ENCODE data around the gene FHIT.

Gene FHIT

DNA sequence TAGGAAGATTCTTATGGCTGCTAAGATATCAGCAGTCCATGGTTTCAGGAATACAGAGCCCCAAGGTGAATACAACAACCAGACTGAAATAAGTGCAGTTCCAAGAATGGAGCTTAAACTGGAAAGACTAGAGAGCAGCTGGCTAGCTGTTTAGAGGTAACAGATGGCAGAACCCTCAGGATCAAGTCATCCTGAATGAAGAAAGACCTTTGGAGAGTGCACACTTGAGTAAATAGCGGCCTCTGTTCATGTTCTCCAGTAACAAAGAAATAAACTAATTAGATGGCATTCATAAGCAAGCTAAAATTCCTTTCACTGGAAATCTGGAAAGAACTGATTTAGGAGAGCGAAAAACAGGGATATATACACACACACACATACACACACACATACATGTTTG is 968.4 kb downstream of the FHIT start:
- DNase-seq (ENCODE audit: low read depth in 2 of 2), result no peak

DNA sequence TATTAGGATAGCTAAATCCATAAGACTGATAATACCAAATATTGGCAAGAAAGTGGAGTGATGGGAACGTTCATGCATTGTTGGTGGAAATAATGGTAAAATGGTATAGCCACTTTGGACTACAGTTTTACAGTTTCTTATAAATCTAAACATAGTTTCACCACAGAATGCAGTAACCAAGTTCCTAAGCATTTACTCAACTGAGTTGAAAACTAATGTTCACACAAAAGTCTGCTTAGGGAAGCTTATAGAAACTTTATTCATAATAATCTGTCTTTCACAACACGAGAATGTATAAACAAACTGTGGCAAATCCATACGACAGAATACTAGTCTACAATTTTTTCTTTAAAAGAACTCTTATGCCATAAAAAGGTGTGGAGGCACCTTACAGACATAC is 969.3 kb downstream of the FHIT start:
- DNase-seq (ENCODE audit: low read depth in 2 of 2), result no peak

DNA sequence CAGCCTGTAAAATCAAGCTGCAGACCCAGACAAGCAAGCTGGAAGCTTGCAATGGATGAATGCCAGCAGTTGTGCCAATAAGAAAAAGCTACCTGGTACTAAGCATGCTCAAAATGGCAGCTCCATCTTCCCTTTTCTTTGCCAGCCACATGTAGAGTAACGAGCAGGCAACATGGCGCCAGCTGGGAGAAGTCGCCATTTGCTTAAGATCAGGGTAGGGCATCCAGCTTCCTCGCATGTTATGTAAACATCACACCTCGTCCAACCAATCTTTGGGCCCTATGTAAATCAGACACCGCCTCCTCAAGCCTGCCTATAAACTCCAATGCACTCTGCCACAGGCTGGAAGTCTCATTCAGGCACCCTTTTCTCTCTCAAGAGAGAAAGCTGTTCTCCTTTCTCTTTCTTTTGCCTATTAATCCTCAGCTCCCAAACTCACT is 973.9 kb downstream of the FHIT start:
- no peak for DNase-seq (ENCODE audit: low read depth in 2 of 2)

DNA sequence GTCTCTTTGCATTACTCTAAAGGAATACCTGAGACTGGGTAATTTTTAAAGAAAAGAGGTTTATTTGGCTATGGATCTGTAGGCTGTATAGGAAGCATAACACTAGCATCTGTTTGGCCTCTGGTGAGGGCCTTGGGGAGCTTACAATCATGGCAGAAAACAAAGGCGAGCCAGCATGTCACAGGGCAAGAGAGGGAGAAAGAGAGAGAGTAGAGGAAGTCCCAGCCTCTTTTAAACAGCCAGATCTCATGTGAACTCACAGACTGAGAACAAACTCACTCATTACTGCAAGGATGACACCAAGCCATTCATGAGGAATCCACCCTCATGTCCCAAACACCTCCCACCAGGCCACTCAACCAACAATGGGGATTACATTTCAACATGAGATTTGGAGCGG is 974.6 kb downstream of the FHIT start:
- DNase-seq (ENCODE audit: low read depth in 2 of 2), result no peak

DNA sequence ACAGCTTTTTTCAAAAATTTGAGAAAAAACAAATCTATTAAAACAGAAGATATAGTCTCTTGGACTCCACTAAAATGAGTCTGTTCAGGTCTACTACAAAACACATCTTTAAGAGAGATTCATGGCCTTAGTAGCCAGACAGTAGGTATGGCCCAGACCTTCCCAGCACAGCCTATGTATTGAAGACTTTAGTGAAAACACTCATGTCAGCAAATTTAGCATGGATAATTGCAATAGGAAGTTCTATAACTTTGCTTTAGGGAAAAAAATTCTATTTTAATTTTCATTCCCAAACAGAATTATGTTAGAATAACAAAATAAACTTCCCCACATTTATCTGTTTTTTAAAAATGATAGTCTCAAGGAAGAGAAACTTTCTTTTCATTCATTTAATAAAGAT is 976.6 kb downstream of the FHIT start:
- DNase-seq (ENCODE audit: low read depth in 2 of 2), result no peak

DNA sequence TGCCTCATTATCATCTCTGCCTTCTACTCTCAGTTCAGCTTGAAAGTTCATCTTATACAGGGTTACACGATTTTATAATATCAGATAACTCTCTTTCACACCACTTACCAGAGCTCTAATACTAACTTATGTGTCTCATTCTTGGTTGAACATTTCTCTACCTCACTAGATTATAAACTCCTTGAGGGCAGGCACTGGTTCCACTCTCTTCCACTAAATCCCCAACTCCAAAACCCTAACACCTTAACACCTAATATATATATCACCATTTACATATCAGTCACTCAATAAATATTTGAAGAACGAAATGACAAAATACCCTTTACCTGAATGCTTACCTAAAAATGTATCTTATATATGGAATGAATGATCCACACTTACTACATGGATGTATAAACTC is 977.2 kb downstream of the FHIT start:
- DNase-seq (ENCODE audit: low read depth in 2 of 2), result no peak

DNA sequence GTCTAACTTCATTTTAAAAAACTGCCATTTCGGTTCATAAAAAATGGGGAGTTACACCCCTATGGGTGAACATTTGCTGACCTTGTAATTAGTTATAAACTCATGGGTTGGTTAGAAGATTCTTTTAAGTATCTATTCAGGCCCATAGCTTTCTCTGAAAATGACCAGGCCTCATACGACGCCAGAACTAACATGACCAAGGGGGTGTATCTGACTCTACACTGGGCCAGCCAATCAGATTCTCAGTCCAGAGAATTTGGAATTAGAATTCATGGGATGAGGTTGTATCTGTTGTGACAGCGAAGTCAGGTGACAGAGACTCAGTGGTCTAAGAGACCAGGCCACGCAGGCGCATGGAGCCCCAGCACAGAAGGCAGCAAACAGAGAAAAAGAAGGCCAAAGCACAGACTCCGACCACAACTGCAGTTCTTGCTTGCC is 981.4 kb downstream of the FHIT start:
- DNase-seq (ENCODE audit: low read depth in 2 of 2), result no peak

DNA sequence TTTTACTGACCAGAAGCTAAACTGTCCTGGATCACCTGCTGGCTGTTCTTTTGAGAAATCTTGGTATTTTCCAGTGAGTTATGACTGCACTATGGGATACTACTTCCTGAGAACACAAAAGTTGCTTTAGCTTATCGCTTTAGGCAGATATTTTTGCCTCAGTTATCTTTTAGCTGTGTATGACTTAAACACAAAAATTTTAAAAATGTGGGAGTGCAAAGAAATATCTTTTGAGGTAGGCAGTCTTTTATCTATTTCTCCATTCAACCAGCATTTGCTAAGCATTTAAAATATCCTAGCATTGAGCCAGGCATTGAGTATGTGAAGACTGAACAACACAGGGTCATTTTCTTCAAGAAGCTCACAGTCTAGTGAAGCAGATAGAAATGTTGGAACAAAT is 981.9 kb downstream of the FHIT start:
- DNase-seq (ENCODE audit: low read depth in 2 of 2), result no peak

DNA sequence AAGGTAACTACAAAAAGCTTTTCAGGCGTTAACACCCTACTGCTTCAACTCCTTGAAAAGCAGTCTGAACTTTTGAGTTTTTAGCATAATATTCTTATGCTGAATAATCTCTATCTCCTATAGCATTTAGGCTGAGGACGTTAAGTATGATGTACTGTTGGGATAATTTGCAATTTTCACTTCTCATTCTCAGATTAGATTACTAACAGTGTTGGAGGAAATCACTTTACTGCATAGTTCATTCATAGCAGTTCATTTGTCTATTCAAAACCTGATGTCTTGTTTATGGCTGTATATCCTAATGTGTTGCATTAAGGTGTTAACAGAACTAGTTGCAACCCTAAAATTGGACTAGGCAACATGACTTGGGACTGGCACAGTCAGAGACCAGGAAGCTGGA is 983.1 kb downstream of the FHIT start:
- DNase-seq (ENCODE audit: low read depth in 2 of 2), result no peak

DNA sequence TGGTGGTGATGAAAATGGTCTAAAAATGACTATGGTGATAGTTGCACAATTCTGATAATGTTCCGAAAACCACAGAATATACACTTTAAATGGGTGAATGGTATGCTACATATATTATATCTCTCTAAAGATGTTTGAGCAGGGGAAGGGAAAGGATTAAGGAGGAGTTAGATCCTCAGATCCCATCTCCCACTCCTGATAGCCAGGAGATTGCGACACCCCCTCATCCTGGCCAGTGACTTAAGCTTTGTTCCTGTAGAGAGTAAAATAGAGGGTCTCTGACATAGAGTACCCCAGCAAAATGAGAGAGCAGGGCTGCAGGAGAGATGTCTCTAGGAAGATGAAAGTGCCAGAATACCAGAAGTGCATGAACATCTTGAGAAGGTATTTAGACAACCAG is 984.8 kb downstream of the FHIT start:
- DNase-seq (ENCODE audit: low read depth in 2 of 2), result no peak

DNA sequence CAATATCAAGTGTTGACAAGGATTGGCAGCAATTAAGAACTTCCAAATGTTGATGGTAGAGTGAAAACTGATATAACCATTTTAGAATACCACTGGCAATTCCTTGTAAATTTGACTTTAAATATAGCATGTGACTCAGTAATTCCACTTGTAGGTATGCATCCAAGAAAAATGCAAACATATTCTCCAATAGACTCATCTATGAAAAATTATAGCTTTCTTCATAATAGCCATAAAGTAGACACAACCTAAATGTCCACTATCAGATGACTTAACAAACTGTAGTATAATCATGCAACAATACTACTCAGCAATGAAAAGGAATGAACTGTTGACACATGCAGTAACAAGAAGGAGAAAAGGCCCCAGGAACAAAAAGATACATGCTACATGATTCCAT is 988.1 kb downstream of the FHIT start:
- no peak for DNase-seq (ENCODE audit: low read depth in 2 of 2)

DNA sequence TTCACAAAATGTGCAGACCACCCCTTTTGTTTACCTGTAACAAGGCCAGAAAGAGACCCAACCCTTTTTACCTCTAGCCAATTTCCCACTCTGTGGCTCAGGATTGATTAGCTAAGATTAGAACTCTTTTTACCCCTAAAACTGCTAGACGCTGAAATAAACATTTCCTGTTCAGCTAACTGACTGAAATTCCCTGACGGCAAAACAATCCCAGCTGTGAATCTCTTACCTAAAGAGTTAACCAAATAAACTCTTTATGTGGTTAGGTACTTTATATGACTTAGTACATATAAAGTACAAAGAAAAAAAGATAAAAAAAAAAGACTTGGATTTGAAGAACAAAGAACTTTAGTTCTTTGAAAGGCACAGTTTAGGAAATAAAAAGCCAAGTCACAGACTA is 988.7 kb downstream of the FHIT start:
- no peak for DNase-seq (ENCODE audit: low read depth in 2 of 2)

DNA sequence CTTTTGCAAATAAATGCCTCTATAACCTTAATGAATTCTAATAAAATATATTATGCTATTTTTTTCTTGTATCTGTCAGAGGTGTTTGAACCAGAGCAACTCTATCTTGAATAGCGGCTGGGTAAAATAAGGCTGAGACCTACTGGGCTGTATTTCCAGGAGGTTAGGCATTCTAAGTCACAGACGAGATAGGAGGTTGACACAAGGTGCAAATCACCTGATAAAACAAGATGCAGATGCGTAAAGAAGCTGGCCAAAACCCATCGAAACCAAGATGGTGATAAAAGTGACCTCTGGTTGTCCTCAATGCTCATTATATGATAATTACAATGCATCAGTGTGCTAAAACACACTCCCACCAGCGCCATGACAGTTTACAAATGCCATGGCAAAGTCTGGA is 990.7 kb downstream of the FHIT start:
- no peak for DNase-seq (ENCODE audit: low read depth in 2 of 2)

DNA sequence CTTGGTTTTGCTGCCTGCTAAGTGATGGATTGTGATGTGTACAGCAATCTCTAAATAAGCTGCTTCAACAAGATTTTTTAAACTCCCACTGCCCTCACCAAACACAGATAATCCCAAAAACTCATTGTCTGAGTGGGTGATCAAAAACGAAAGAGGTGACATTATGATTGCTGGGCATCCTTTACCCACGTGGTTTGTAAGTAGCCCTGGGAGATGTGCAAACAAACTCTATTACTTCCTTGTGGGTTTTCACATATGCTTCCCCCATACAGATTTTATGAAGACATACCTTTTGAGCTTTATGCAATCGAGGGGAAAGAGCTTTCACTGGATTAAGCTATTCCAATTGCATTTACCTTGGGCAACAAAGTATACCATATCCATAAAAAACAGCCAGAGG is 1000.4 kb downstream of the FHIT start:
- DNase-seq (ENCODE audit: low read depth in 2 of 2), result no peak

DNA sequence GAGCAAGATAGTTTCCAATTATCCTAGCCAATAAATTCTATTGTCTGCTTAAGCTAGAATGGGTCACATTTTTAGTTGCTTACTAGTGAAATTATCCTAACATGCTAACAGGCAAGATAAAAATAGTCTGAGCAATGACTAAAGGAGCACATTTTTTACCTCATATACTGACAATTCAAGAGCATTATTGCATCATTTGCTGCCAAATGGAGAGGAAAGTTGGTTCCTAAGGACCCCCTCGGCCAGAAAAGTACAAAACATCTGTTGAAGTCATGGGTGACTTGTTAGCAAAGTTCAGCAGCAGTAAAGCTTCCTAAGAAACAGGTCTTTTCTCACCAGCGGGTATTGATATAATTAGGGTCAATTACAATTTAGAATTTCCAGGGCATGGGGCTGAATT is 1001.0 kb downstream of the FHIT start:
- DNase-seq (ENCODE audit: low read depth in 2 of 2), result no peak

DNA sequence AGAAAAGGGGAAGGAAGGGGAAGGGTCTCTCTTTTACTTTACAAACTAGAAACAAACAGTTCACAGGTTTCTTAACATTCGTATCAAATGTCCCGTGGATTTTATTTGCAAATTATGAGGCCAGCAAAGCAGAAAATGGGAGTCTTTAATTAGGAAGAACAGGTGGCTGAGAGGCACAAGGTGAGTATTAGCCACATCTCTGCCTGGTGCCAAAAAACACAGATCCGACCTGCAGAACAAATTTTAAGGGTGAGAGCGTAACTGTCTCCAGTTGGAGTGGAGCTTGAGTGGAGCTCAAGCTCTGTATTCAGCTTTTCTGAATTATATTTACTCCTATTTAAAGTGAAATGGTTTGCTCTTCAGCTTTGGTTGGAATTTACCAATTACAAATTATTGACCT is 1004.9 kb downstream of the FHIT start:
- no peak for DNase-seq (ENCODE audit: low read depth in 2 of 2)

DNA sequence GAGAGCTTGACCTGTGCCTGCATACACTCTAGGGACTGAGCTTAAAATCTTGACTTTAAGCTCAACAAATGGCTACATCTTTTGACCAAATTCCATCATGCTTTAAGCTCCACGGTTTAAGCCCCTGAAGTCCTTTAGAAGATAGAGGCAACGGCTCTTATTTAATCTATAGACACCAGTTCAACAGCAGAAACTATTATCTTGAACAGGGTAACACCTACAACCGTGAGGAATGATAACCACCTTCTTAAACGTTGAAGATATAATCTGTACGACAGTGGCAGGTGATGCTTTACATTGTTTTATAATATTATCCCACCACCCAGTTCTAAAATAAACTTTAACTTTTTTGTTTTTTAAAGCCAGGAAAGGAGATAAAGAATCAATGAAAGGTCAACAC is 1007.8 kb downstream of the FHIT start:
- DNase-seq (ENCODE audit: low read depth in 2 of 2), result no peak

DNA sequence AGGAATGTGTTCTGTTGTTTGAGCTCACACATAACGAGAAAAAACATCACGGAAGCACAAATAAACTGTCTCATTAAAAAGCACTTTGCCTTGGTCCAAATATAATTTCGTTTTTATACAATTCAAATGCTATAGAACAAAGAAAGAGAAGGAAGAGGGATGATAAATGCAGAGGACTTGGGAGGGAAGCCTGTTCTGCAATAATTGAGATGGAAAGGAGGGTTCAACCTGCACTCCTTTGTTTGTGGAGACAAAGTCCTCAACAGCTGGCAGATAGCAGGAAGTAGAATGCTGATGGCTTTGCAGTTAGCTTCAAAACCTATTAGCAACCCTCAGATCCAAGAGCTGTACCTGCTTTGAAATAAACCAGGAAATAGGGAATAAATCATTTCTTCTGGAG is 1010.8 kb downstream of the FHIT start:
- DNase-seq (ENCODE audit: low read depth in 2 of 2), result no peak

DNA sequence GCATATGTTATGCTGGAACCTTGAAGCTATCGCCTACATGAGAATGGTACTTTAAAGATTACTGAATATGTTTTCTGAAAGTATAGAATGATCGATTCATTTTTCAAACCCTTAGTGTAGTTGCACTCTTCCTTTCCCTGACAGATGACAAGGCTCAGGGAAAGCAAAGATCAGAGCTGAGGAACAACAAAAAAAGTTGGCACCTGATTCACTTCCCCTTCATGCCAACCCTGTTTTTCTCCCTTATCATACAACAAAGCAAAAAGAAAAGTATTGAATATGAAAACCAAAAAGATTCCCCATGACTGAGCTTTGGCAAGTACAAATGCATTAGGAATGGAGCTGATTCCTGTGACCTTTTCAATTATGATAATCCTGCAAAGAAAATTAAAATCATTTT is 1012.7 kb downstream of the FHIT start:
- DNase-seq (ENCODE audit: low read depth in 2 of 2), result no peak

DNA sequence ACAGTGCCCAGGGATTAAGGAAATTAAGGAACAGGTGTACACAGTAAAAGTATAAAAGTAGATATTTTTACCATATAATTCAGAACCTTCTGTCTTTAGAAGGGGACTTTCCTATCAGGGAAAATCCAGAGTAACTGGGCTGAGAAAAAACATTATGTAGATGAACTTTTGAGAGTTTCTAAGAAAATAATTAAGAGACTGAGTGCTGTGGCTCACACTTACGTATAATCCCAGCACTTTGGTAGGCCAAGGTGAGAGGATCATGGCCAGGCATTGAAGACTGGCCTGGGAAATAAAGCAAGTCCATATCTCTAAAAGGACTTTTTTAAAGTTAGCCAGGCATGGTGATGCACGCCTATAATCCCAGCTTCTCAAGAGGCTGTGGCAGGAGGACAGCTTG is 1021.8 kb downstream of the FHIT start:
- DNase-seq (ENCODE audit: low read depth in 2 of 2), result no peak

DNA sequence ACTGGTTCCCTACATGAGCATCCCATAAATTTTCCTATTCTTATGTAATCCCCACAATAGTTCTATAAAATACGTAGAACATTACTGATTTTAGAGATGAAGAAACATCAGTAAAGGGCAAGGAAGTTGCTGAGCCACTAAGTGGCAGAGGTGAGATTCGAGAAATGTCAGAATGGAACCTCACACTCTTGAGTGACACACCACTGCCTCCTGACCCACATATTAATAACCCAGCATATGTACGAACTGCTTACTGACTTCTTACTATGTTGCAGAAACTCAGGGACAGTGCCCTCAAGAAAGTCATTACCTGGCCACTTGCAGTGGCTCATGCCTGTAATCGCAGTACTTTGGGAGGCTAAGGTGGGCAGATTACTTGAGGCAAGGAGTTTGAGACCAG is 1022.4 kb downstream of the FHIT start:
- DNase-seq (ENCODE audit: low read depth in 2 of 2), result no peak

DNA sequence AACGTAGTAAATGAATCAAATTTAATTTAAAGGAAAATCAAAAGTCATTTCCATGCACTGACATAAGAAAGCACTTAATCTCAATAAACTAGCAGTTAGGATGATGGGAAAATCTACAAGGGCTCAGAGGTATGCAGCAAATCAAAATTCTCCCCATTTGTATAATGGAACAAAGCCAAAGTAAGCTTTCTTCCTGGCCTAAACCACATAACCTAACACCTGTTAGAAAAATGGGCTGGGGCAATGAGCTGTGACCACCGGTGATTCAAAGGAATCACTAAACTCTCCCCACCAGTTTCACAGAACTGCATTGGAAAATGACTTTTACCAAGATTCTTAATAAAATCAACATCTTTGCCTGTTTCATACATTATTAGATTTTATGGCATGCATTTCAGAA is 1024.3 kb downstream of the FHIT start:
- no peak for DNase-seq (ENCODE audit: low read depth in 2 of 2)

DNA sequence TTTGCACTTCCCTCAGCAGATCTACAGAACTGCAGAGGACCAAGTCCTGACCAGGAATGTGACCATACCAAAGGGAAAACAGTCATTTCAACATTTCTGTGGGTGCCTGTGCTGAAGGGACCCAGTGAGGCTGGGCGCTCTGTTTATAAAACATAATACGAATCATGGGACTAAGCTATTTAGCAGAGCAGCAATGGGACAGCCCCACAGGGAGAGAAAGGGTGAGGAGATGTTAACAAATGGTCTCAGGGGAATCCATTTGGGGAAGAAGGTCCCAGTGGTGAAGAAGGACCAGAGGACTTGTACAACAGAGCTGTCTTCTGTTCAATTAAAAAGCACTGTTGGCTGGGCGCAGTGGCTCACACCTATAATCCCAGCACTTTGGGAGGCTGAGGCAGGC is 1025.4 kb downstream of the FHIT start:
- DNase-seq (ENCODE audit: low read depth in 2 of 2), result no peak

DNA sequence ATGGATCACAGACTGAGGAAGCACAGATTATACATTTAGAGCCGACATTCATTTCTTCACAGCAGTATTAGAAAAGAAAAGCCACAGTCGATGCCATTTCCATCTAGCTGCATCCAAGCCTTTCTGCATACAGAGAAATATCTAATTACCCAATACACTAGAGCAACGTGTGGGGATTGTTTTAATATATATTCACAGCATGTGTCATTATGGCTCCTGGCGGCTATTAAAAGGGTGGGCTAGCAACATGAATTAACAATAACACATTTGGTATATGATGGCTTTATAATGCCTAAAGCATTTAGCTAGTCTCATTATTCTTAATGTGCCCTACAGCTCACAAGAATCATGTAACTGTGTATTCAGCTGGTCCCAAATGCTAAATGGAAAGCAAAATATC is 1030.5 kb downstream of the FHIT start:
- DNase-seq (ENCODE audit: low read depth in 2 of 2), result no peak

DNA sequence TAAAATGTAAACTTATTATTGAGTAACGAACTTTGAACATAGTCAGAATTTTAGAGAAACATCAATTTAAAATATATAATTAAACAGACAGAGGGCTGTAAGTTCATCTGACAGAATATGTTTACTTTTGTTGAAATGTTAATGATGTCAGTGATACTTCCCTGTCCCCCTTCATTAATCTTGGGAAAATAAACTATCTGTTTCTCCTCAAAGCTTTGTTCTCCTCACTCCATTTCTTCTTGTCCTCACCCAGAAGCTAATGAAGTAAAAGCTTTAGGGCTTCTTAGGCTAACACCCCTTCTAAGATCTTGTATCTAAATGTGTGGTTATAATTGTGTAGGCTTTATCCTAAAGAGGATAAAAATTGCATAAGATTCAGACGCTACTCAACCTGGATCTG is 1031.8 kb downstream of the FHIT start:
- DNase-seq (ENCODE audit: low read depth in 2 of 2), result no peak

Measured in stimulated activated CD4-positive, alpha-beta T cell treated with anti-CD3 and anti-CD28 coated beads, Interleukin-12 subunit alpha, Interleukin-12 subunit beta, amount 100 ng/mL, for 24 hours (primary cell).